Peyer's patch (tissue), 4 donors: Measurements from ENCODE around the gene ADAM12.

Experiments
- POLR2A ChIP-seq, 2 donors: fragments of 450-650 bp; IDR thresholded peaks; one replicate each; pipeline ENCODE4 v1.5.1; 2017; ENCODE audit warnings: antibody characterized with exemption in 2 of 2, mild to moderate bottlenecking in 2 of 2, moderate library complexity in 2 of 2
- TF ChIP-seq, protein P1 (sequence below), 6 experiments: fragments of 450-650 bp in 4 of 6; fragments of 200-600 bp in 2 of 6; sonication (generic) in 1 of 6; IDR thresholded peaks; one replicate each; pipeline ENCODE4 v1.5.1; 2017 to 2019; ENCODE audit warnings: antibody characterized with exemption in 6 of 6, mild to moderate bottlenecking in 3 of 6, moderate library complexity in 1 of 6

DNA sequence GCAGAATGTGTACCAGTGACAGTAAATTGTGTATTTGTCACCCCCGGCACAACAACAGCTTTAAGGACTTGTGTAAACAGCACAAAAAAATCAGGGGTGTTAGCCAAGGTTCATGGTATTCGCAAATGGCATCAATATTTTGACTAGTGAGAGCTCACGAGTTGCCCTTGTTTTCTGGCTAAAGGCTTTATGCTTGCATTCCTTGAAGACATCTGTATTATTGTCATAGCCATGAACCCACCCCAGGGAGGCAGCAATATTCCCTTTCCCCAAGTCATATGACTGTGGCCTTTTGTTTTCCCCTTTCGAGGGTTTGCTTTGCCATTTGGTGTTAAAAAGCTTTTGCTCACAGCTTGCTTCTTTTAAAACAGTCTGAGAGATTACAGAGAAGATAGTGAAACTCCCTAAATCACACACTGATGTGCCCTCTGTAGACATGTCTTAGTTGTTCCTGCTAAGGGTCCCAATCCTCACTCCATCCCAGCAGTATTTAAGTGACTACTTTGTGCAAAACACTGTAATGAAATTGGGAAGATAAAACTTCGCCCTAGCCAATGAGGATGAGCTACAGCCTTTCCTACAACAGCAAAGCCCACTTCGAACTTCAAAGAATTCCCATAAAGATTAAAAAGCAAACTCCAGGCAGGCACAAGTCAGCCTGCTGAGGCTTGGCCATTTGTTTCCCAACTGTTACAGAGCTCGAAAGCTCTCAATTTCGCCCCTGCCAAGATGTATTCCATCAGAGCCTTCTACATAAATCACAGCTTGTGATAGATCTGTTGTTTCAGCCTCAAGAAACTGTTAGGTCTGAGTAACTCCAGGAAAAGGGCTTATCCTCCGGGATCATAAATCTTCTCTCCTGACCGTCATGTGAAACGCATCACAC, 172.3 kb downstream of the ADAM12 start:
- no peak for TF ChIP-seq POLR2A (IDR thresholded peaks at IDR 0.05)
- TF ChIP-seq, protein P1, sequence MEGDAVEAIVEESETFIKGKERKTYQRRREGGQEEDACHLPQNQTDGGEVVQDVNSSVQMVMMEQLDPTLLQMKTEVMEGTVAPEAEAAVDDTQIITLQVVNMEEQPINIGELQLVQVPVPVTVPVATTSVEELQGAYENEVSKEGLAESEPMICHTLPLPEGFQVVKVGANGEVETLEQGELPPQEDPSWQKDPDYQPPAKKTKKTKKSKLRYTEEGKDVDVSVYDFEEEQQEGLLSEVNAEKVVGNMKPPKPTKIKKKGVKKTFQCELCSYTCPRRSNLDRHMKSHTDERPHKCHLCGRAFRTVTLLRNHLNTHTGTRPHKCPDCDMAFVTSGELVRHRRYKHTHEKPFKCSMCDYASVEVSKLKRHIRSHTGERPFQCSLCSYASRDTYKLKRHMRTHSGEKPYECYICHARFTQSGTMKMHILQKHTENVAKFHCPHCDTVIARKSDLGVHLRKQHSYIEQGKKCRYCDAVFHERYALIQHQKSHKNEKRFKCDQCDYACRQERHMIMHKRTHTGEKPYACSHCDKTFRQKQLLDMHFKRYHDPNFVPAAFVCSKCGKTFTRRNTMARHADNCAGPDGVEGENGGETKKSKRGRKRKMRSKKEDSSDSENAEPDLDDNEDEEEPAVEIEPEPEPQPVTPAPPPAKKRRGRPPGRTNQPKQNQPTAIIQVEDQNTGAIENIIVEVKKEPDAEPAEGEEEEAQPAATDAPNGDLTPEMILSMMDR (IDR thresholded peaks at IDR 0.05) = no peak
